ENCODE results near the gene SRP9. TPM values are rescaled to one million over a fixed set of nuclear protein-coding genes. Genes with fewer than 3 reads are reported as not detected.
"Not testable (repeated sequence)": the region's sequence is repeated elsewhere in the genome, so short reads cannot be mapped to it uniquely, and the experiment has no call there.

SRP9 gene
- total and polyA plus RNA-seq, 2 donors, result 310 to 362 TPM

GRCh38 chr1:225778337-225778669, 677 bp downstream of the SRP9 start:
- H3K27me3 ChIP-seq (ENCODE audit: control insufficient read depth in 2 of 2, insufficient read depth in 1 of 2, low read length in 1 of 2), result no peaks in the 10 kb centered on the region
- peak overlapping the region; percentile 100 for H3K27ac ChIP-seq (ENCODE audit: low read depth in 1 of 2, low read length in 1 of 2)
- peaks cover 0 to 27% of the 10 kb centered on the region in 2 donors for H3K36me3 ChIP-seq (ENCODE audit: control insufficient read depth in 2 of 2, insufficient read depth in 2 of 2, low read length in 1 of 2)
- H3K9me3 ChIP-seq (ENCODE audit: control insufficient read depth in 2 of 2, insufficient read depth in 1 of 2, low read length in 1 of 2), result no peaks in the 10 kb centered on the region
- H3K4me1 ChIP-seq (ENCODE audit: control insufficient read depth in 2 of 2, insufficient read depth in 2 of 2, low read length in 2 of 2), result peaks cover 10 to 29% of the 10 kb centered on the region in 2 donors
- WGBS, result under 1% methylated on average over 3 of the region's 3 CpGs
- DNase-seq (ENCODE audit: low read depth in 6 of 9, low spot score in 9 of 9), result no peak
- H3K4me3 ChIP-seq (ENCODE audit: low read length in 2 of 2), result peak overlapping the region; percentile 81 to 94

- Histone ChIP-seq H3K36me3 (ENCODE audit: control insufficient read depth in 2 of 2, insufficient read depth in 2 of 2, low read length in 1 of 2) (peaks cover 0 to 35% of the 10 kb centered on the region in 2 donors), H3K4me3 (ENCODE audit: low read length in 2 of 2) (peak overlapping the region; percentile 81 to 94), H3K4me1 (ENCODE audit: control insufficient read depth in 2 of 2, insufficient read depth in 2 of 2, low read length in 2 of 2) (peaks cover 10 to 29% of the 10 kb centered on the region in 2 donors), H3K27ac (ENCODE audit: low read depth in 1 of 2, low read length in 1 of 2) (peak overlapping the region in 1 of 2 donors; percentile 58)
- DNase-seq (ENCODE audit: low read depth in 6 of 9, low spot score in 9 of 9); H3K9me3 ChIP-seq (ENCODE audit: control insufficient read depth in 2 of 2, insufficient read depth in 1 of 2, low read length in 1 of 2); H3K27me3 ChIP-seq (ENCODE audit: control insufficient read depth in 2 of 2, insufficient read depth in 1 of 2, low read length in 1 of 2): not testable (repeated sequence)
- WGBS, result 61% methylated on average over 13 of the region's 13 CpGs
Measured at GRCh38 chr1:225779165-225779564, 1.5 kb downstream of the SRP9 start.

GRCh38 chr1:225780134-225780533, 2.5 kb downstream of the SRP9 start:
- Histone ChIP-seq H3K36me3 (ENCODE audit: control insufficient read depth in 2 of 2, insufficient read depth in 2 of 2, low read length in 1 of 2) (peaks cover 4 to 40% of the 10 kb centered on the region in 2 donors), H3K4me1 (ENCODE audit: control insufficient read depth in 2 of 2, insufficient read depth in 2 of 2, low read length in 2 of 2) (peaks cover 10 to 29% of the 10 kb centered on the region in 2 donors), H3K27me3 (ENCODE audit: control insufficient read depth in 2 of 2, insufficient read depth in 1 of 2, low read length in 1 of 2) (no peaks in the 10 kb centered on the region), H3K4me3 (ENCODE audit: low read length in 2 of 2) (no peak overlapping the region), H3K27ac (ENCODE audit: low read depth in 1 of 2, low read length in 1 of 2) (no peak overlapping the region), H3K9me3 (ENCODE audit: control insufficient read depth in 2 of 2, insufficient read depth in 1 of 2, low read length in 1 of 2) (no peaks in the 10 kb centered on the region)
- 94% methylated on average over 5 of the region's 5 CpGs for WGBS
- DNase-seq (ENCODE audit: low read depth in 6 of 9, low spot score in 9 of 9), result no peak

GRCh38 chr1:225780630-225781029, 3.0 kb downstream of the SRP9 start:
- DNase-seq (ENCODE audit: low read depth in 6 of 9, low spot score in 9 of 9), result no peak
- H3K9me3 ChIP-seq (ENCODE audit: control insufficient read depth in 2 of 2, insufficient read depth in 1 of 2, low read length in 1 of 2), result no peaks in the 10 kb centered on the region
- H3K4me3 ChIP-seq (ENCODE audit: low read length in 2 of 2), result no peak overlapping the region
- no peaks in the 10 kb centered on the region for H3K27me3 ChIP-seq (ENCODE audit: control insufficient read depth in 2 of 2, insufficient read depth in 1 of 2, low read length in 1 of 2)
- H3K4me1 ChIP-seq (ENCODE audit: control insufficient read depth in 2 of 2, insufficient read depth in 2 of 2, low read length in 2 of 2), result peaks cover 10 to 28% of the 10 kb centered on the region in 2 donors
- H3K36me3 ChIP-seq (ENCODE audit: control insufficient read depth in 2 of 2, insufficient read depth in 2 of 2, low read length in 1 of 2), result peaks cover 6 to 44% of the 10 kb centered on the region in 2 donors
- H3K27ac ChIP-seq (ENCODE audit: low read depth in 1 of 2, low read length in 1 of 2), result no peak overlapping the region
- 97% methylated on average over 1 of the region's 1 CpG for WGBS

- not testable (repeated sequence) for H3K4me1 ChIP-seq (ENCODE audit: control insufficient read depth in 2 of 2, insufficient read depth in 2 of 2, low read length in 2 of 2); DNase-seq (ENCODE audit: low read depth in 6 of 9, low spot score in 9 of 9); H3K4me3 ChIP-seq (ENCODE audit: low read length in 2 of 2); H3K27me3 ChIP-seq (ENCODE audit: control insufficient read depth in 2 of 2, insufficient read depth in 1 of 2, low read length in 1 of 2); H3K27ac ChIP-seq (ENCODE audit: low read depth in 1 of 2, low read length in 1 of 2)
- WGBS, result 100% methylated on average over 2 of the region's 3 CpGs
- peaks cover 5 to 15% of the 10 kb centered on the region in 2 donors for H3K9me3 ChIP-seq (ENCODE audit: control insufficient read depth in 2 of 2, insufficient read depth in 1 of 2, low read length in 1 of 2)
- H3K36me3 ChIP-seq (ENCODE audit: control insufficient read depth in 2 of 2, insufficient read depth in 2 of 2, low read length in 1 of 2), result peaks cover 47 to 79% of the 10 kb centered on the region in 2 donors
Measured at GRCh38 chr1:225789142-225789541, 11.5 kb downstream of the SRP9 start.

- WGBS, result 97% methylated on average over 4 of the region's 4 CpGs
- Histone ChIP-seq H3K9me3 (ENCODE audit: control insufficient read depth in 2 of 2, insufficient read depth in 1 of 2, low read length in 1 of 2) (peaks cover 5 to 15% of the 10 kb centered on the region in 2 donors), H3K4me1 (ENCODE audit: control insufficient read depth in 2 of 2, insufficient read depth in 2 of 2, low read length in 2 of 2) (no peaks in the 10 kb centered on the region), H3K27ac (ENCODE audit: low read depth in 1 of 2, low read length in 1 of 2) (no peak overlapping the region), H3K4me3 (ENCODE audit: low read length in 2 of 2) (no peak overlapping the region), H3K36me3 (ENCODE audit: control insufficient read depth in 2 of 2, insufficient read depth in 2 of 2, low read length in 1 of 2) (peaks cover 23 to 43% of the 10 kb centered on the region in 2 donors), H3K27me3 (ENCODE audit: control insufficient read depth in 2 of 2, insufficient read depth in 1 of 2, low read length in 1 of 2) (no peaks in the 10 kb centered on the region)
- no peak for DNase-seq (ENCODE audit: low read depth in 6 of 9, low spot score in 9 of 9)
Measured at GRCh38 chr1:225794954-225795353, 17.3 kb downstream of the SRP9 start.

GRCh38 chr1:225796097-225796496, 18.5 kb downstream of the SRP9 start:
- not testable (repeated sequence) for H3K4me1 ChIP-seq (ENCODE audit: control insufficient read depth in 2 of 2, insufficient read depth in 2 of 2, low read length in 2 of 2)

GRCh38 chr1:225801146-225801545, 23.5 kb downstream of the SRP9 start:
- not testable (repeated sequence) for H3K4me3 ChIP-seq (ENCODE audit: low read length in 2 of 2); H3K9me3 ChIP-seq (ENCODE audit: control insufficient read depth in 2 of 2, insufficient read depth in 1 of 2, low read length in 1 of 2); DNase-seq (ENCODE audit: low read depth in 6 of 9, low spot score in 9 of 9); H3K27ac ChIP-seq (ENCODE audit: low read depth in 1 of 2, low read length in 1 of 2); H3K27me3 ChIP-seq (ENCODE audit: control insufficient read depth in 2 of 2, insufficient read depth in 1 of 2, low read length in 1 of 2); H3K4me1 ChIP-seq (ENCODE audit: control insufficient read depth in 2 of 2, insufficient read depth in 2 of 2, low read length in 2 of 2); H3K36me3 ChIP-seq (ENCODE audit: control insufficient read depth in 2 of 2, insufficient read depth in 2 of 2, low read length in 1 of 2)
- 96% methylated on average over 7 of the region's 7 CpGs for WGBS

More at GRCh38 chr1:225796097-225796496, 18.5 kb downstream of the SRP9 start:
- H3K9me3 ChIP-seq (ENCODE audit: control insufficient read depth in 2 of 2, insufficient read depth in 1 of 2, low read length in 1 of 2), result peaks cover 2 to 11% of the 10 kb centered on the region in 2 donors
- H3K36me3 ChIP-seq (ENCODE audit: control insufficient read depth in 2 of 2, insufficient read depth in 2 of 2, low read length in 1 of 2), result peaks cover 16 to 34% of the 10 kb centered on the region in 2 donors
- H3K27me3 ChIP-seq (ENCODE audit: control insufficient read depth in 2 of 2, insufficient read depth in 1 of 2, low read length in 1 of 2); H3K27ac ChIP-seq (ENCODE audit: low read depth in 1 of 2, low read length in 1 of 2); H3K4me3 ChIP-seq (ENCODE audit: low read length in 2 of 2); DNase-seq (ENCODE audit: low read depth in 6 of 9, low spot score in 9 of 9): not testable (repeated sequence)
- 99% methylated on average over 18 of the region's 18 CpGs for WGBS

- 100% methylated on average over 1 of the region's 1 CpG for WGBS
- no peak for DNase-seq (ENCODE audit: low read depth in 6 of 9, low spot score in 9 of 9)
- Histone ChIP-seq H3K4me3 (ENCODE audit: low read length in 2 of 2) (no peak overlapping the region), H3K27me3 (ENCODE audit: control insufficient read depth in 2 of 2, insufficient read depth in 1 of 2, low read length in 1 of 2) (peaks cover 0 to 25% of the 10 kb centered on the region in 2 donors), H3K27ac (ENCODE audit: low read depth in 1 of 2, low read length in 1 of 2) (no peak overlapping the region), H3K4me1 (ENCODE audit: control insufficient read depth in 2 of 2, insufficient read depth in 2 of 2, low read length in 2 of 2) (peaks cover 0 to 13% of the 10 kb centered on the region in 2 donors), H3K9me3 (ENCODE audit: control insufficient read depth in 2 of 2, insufficient read depth in 1 of 2, low read length in 1 of 2) (no peaks in the 10 kb centered on the region), H3K36me3 (ENCODE audit: control insufficient read depth in 2 of 2, insufficient read depth in 2 of 2, low read length in 1 of 2) (no peaks in the 10 kb centered on the region)
Measured at GRCh38 chr1:225806249-225806648, 28.6 kb downstream of the SRP9 start.

Measured in thymus (tissue), 11 donors.